ENCODE results near the gene ENOX1.

The ENOX1 gene

GRCh38 chr13:43669964-43670363 lies 116.8 kb downstream of the ENOX1 start:
- no peak for DNase-seq (ENCODE audit: low read depth)

- DNase-seq (ENCODE audit: low read depth), result no peak
Observed at GRCh38 chr13:43669101-43669500, 117.7 kb downstream of the ENOX1 start.

GRCh38 chr13:43666403-43666802 lies 120.4 kb downstream of the ENOX1 start:
- no peak for DNase-seq (ENCODE audit: low read depth)

GRCh38 chr13:43665388-43665787 lies 121.4 kb downstream of the ENOX1 start:
- no peak for DNase-seq (ENCODE audit: low read depth)

GRCh38 chr13:43664700-43665191 lies 122.0 kb downstream of the ENOX1 start:
- DNase-seq (ENCODE audit: low read depth), result peak; percentile 74

GRCh38 chr13:43663474-43664090 lies 123.2 kb downstream of the ENOX1 start:
- DNase-seq (ENCODE audit: low read depth), result peak; percentile 37

- DNase-seq (ENCODE audit: low read depth), result no peak
Observed at GRCh38 chr13:43662976-43663375, 123.8 kb downstream of the ENOX1 start.

GRCh38 chr13:43661161-43661830 lies 125.5 kb downstream of the ENOX1 start:
- no peak for DNase-seq (ENCODE audit: low read depth)

- DNase-seq (ENCODE audit: low read depth), result no peak
Observed at GRCh38 chr13:43657485-43657884, 129.3 kb downstream of the ENOX1 start.

GRCh38 chr13:43653980-43654379 lies 132.8 kb downstream of the ENOX1 start:
- DNase-seq (ENCODE audit: low read depth), result no peak

- no peak for DNase-seq (ENCODE audit: low read depth)
Observed at GRCh38 chr13:43653395-43653794, 133.4 kb downstream of the ENOX1 start.

- DNase-seq (ENCODE audit: low read depth), result no peak
Observed at GRCh38 chr13:43652760-43653159, 134.0 kb downstream of the ENOX1 start.

GRCh38 chr13:43650882-43651281 lies 135.9 kb downstream of the ENOX1 start:
- DNase-seq (ENCODE audit: low read depth), result no peak

- DNase-seq (ENCODE audit: low read depth), result peak; percentile 47
Observed at GRCh38 chr13:43648733-43649132, 138.0 kb downstream of the ENOX1 start.

- no peak for DNase-seq (ENCODE audit: low read depth)
Observed at GRCh38 chr13:43647471-43647870, 139.3 kb downstream of the ENOX1 start.

GRCh38 chr13:43640476-43640875 lies 146.3 kb downstream of the ENOX1 start:
- DNase-seq (ENCODE audit: low read depth), result no peak

- DNase-seq (ENCODE audit: low read depth), result no peak
Observed at GRCh38 chr13:43631106-43631505, 155.7 kb downstream of the ENOX1 start.

GRCh38 chr13:43629691-43630480 lies 156.9 kb downstream of the ENOX1 start:
- DNase-seq (ENCODE audit: low read depth), result peak; percentile 90

GRCh38 chr13:43626994-43627393 lies 159.8 kb downstream of the ENOX1 start:
- DNase-seq (ENCODE audit: low read depth), result no peak

- no peak for DNase-seq (ENCODE audit: low read depth)
Observed at GRCh38 chr13:43614063-43614462, 172.7 kb downstream of the ENOX1 start.

- no peak for DNase-seq (ENCODE audit: low read depth)
Observed at GRCh38 chr13:43611281-43612273, 175.2 kb downstream of the ENOX1 start.
